ENCODE results near the gene ATF7IP2. TPM values are rescaled to one million over a fixed set of nuclear protein-coding genes. Genes with fewer than 3 reads are reported as not detected.

ATF7IP2 gene
- total RNA-seq, 1 donor from 2014 or later, result 8.6 TPM

- H3K9me3 Mint-ChIP-seq (ENCODE audit: unreplicated experiment), result no peaks in the 10 kb centered on the region
These were observed 3.1 kb downstream of the ATF7IP2 start for GRCh38 chr16:10388988-10389387.

GRCh38 chr16:10390330-10390729 is 4.5 kb downstream of the ATF7IP2 start:
- Histone ChIP-seq H3K27ac (ENCODE audit: low read depth, low read length) (no peak overlapping the region), H3K4me3 (ENCODE audit: insufficient read depth, low read depth, low read length) (no peak overlapping the region), H3K4me1 (ENCODE audit: insufficient read depth, low read length) (peaks cover 4% of the 10 kb centered on the region), H3K9me3 (ENCODE audit: insufficient read depth, low read depth, low read length) (no peaks in the 10 kb centered on the region), H3K36me3 (ENCODE audit: insufficient read depth, low read length) (no peaks in the 10 kb centered on the region), H3K79me2 (ENCODE audit: insufficient read depth, low read length) (peaks cover 15% of the 10 kb centered on the region), H4K20me1 (ENCODE audit: insufficient read depth, low read length) (peaks cover 3% of the 10 kb centered on the region), H3K4me2 (ENCODE audit: low read length) (no peak overlapping the region), H3K9ac (ENCODE audit: low read length) (no peak overlapping the region), H2AFZ (ENCODE audit: low read depth, low read length) (no peak overlapping the region), H3K27me3 (ENCODE audit: insufficient read depth, low read length) (no peaks in the 10 kb centered on the region)
- Mint-ChIP-seq H3K4me3 (ENCODE audit: unreplicated experiment) (no peak overlapping the region), H3K27me3 (ENCODE audit: low read depth, unreplicated experiment) (no peaks in the 10 kb centered on the region), H3K4me1 (ENCODE audit: low read depth, unreplicated experiment) (peaks cover 6% of the 10 kb centered on the region), H3K27ac (ENCODE audit: unreplicated experiment) (no peak overlapping the region), H3K36me3 (ENCODE audit: low read depth, unreplicated experiment) (peaks cover 2% of the 10 kb centered on the region), H3K9me3 (ENCODE audit: unreplicated experiment) (no peaks in the 10 kb centered on the region)
- FAIRE-seq, result no peak
- DNase-seq (ENCODE audit: low read depth), result no peak
- TF ChIP-seq CTCF (IDR thresholded peaks at IDR 0.05; ENCODE audit: insufficient read depth, low read depth, low read length) (no peak), EZH2 (IDR thresholded peaks at IDR 0.05; ENCODE audit: insufficient read depth, low read length) (no peak)

More at GRCh38 chr16:10388988-10389387, 3.1 kb downstream of the ATF7IP2 start:
- H3K36me3 ChIP-seq (ENCODE audit: insufficient read depth, low read length), result no peaks in the 10 kb centered on the region
- Mint-ChIP-seq H3K4me1 (ENCODE audit: low read depth, unreplicated experiment) (peaks cover 6% of the 10 kb centered on the region), H3K4me3 (ENCODE audit: unreplicated experiment) (no peak overlapping the region), H3K36me3 (ENCODE audit: low read depth, unreplicated experiment) (peaks cover 2% of the 10 kb centered on the region), H3K27me3 (ENCODE audit: low read depth, unreplicated experiment) (no peaks in the 10 kb centered on the region), H3K27ac (ENCODE audit: unreplicated experiment) (no peak overlapping the region)
- no peak for FAIRE-seq
- no peak overlapping the region for H3K27ac ChIP-seq (ENCODE audit: low read depth, low read length)
- TF ChIP-seq CTCF (IDR thresholded peaks at IDR 0.05; ENCODE audit: insufficient read depth, low read depth, low read length) (no peak), EZH2 (IDR thresholded peaks at IDR 0.05; ENCODE audit: insufficient read depth, low read length) (no peak)
- H3K27me3 ChIP-seq (ENCODE audit: insufficient read depth, low read length), result no peaks in the 10 kb centered on the region
- H3K4me3 ChIP-seq (ENCODE audit: insufficient read depth, low read depth, low read length), result no peak overlapping the region
- no peak for DNase-seq (ENCODE audit: low read depth)
- H3K9me3 ChIP-seq (ENCODE audit: insufficient read depth, low read depth, low read length), result no peaks in the 10 kb centered on the region
- H3K79me2 ChIP-seq (ENCODE audit: insufficient read depth, low read length), result peaks cover 15% of the 10 kb centered on the region
- peaks cover 3% of the 10 kb centered on the region for H4K20me1 ChIP-seq (ENCODE audit: insufficient read depth, low read length)
- H2AFZ ChIP-seq (ENCODE audit: low read depth, low read length), result no peak overlapping the region
- no peak overlapping the region for H3K4me2 ChIP-seq (ENCODE audit: low read length)
- H3K4me1 ChIP-seq (ENCODE audit: insufficient read depth, low read length), result peaks cover 4% of the 10 kb centered on the region
- no peak overlapping the region for H3K9ac ChIP-seq (ENCODE audit: low read length)

- Mint-ChIP-seq H3K27me3 (ENCODE audit: low read depth, unreplicated experiment) (no peaks in the 10 kb centered on the region), H3K4me3 (ENCODE audit: unreplicated experiment) (no peak overlapping the region), H3K27ac (ENCODE audit: unreplicated experiment) (no peak overlapping the region), H3K36me3 (ENCODE audit: low read depth, unreplicated experiment) (peaks cover 2% of the 10 kb centered on the region), H3K4me1 (ENCODE audit: low read depth, unreplicated experiment) (peaks cover 6% of the 10 kb centered on the region), H3K9me3 (ENCODE audit: unreplicated experiment) (no peaks in the 10 kb centered on the region)
- Histone ChIP-seq H3K4me1 (ENCODE audit: insufficient read depth, low read length) (peaks cover 4% of the 10 kb centered on the region), H3K27me3 (ENCODE audit: insufficient read depth, low read length) (no peaks in the 10 kb centered on the region), H3K27ac (ENCODE audit: low read depth, low read length) (no peak overlapping the region), H4K20me1 (ENCODE audit: insufficient read depth, low read length) (peaks cover 3% of the 10 kb centered on the region), H3K9ac (ENCODE audit: low read length) (no peak overlapping the region), H3K9me3 (ENCODE audit: insufficient read depth, low read depth, low read length) (no peaks in the 10 kb centered on the region), H3K36me3 (ENCODE audit: insufficient read depth, low read length) (no peaks in the 10 kb centered on the region), H3K79me2 (ENCODE audit: insufficient read depth, low read length) (peaks cover 15% of the 10 kb centered on the region), H2AFZ (ENCODE audit: low read depth, low read length) (no peak overlapping the region), H3K4me2 (ENCODE audit: low read length) (no peak overlapping the region), H3K4me3 (ENCODE audit: insufficient read depth, low read depth, low read length) (no peak overlapping the region)
- FAIRE-seq (no peak), DNase-seq (ENCODE audit: low read depth) (no peak)
- TF ChIP-seq CTCF (IDR thresholded peaks at IDR 0.05; ENCODE audit: insufficient read depth, low read depth, low read length) (no peak), EZH2 (IDR thresholded peaks at IDR 0.05; ENCODE audit: insufficient read depth, low read length) (no peak)
These were observed 5.0 kb downstream of the ATF7IP2 start for GRCh38 chr16:10390867-10391266.
